Measurements from ENCODE around the gene BMPR1B.

DNA sequence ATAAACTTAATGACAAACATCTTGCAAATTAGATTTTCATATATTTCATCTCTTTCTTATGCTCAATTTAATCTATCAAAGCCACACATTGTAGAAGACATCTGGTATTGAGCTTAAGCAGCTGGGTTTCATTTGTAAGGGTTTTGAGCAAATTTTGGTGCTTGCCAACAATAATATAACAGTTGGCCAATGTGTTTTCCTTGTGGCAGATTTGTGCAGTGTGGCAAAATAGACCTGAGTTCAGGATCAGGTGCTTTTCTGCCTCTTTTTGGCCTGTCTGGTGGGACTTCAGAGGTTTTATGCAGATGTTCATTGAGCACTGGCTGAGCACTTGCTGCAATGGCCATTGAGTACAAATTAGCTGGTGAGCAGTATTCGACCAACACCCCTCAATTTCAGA lies 301.9 kb downstream of the BMPR1B start:
- TF ChIP-seq, protein P1, sequence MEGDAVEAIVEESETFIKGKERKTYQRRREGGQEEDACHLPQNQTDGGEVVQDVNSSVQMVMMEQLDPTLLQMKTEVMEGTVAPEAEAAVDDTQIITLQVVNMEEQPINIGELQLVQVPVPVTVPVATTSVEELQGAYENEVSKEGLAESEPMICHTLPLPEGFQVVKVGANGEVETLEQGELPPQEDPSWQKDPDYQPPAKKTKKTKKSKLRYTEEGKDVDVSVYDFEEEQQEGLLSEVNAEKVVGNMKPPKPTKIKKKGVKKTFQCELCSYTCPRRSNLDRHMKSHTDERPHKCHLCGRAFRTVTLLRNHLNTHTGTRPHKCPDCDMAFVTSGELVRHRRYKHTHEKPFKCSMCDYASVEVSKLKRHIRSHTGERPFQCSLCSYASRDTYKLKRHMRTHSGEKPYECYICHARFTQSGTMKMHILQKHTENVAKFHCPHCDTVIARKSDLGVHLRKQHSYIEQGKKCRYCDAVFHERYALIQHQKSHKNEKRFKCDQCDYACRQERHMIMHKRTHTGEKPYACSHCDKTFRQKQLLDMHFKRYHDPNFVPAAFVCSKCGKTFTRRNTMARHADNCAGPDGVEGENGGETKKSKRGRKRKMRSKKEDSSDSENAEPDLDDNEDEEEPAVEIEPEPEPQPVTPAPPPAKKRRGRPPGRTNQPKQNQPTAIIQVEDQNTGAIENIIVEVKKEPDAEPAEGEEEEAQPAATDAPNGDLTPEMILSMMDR (IDR thresholded peaks at IDR 0.05; ENCODE audit: poor library complexity): no peak
- TF ChIP-seq EZH2 (IDR thresholded peaks at IDR 0.05; ENCODE audit: borderline replicate concordance): no peak

All from hepatocyte (in vitro differentiated cells).